GM12878 (cell line): ENCODE measurements around the gene COTL1.

ENCODE experiments used
- CTCF ChIP-seq, 3 experiments: IDR thresholded peaks in 2 of 3; conservative IDR thresholded peaks in 1 of 3; 2 replicates each; pipeline ENCODE4 v1.5.1; 2011; ENCODE audit warnings: low read depth in 3 of 3, low read length in 3 of 3, mild to moderate bottlenecking in 3 of 3, control low read depth in 2 of 3, moderate library complexity in 2 of 3, inconsistent platforms in 1 of 3, mixed read lengths in 1 of 3; ENCODE audit not compliant: control insufficient read depth in 2 of 3, insufficient read depth in 1 of 3; ENCODE audit errors: extremely low read depth in 1 of 3
- NFYA ChIP-seq: IDR thresholded peaks from 2 replicates; pipeline ENCODE4 v1.6.1; 2011; ENCODE audit warnings: low read depth, mild to moderate bottlenecking, low read length, improper control_type of control experiment, borderline replicate concordance
- TAF1 ChIP-seq: IDR thresholded peaks from 2 replicates; pipeline ENCODE4 v1.6.1; 2011; ENCODE audit warnings: mild to moderate bottlenecking, low read depth, low read length, borderline replicate concordance
- TCF12 ChIP-seq: IDR thresholded peaks from 2 replicates; pipeline ENCODE4 v1.6.1; 2011; ENCODE audit warnings: low read depth, mild to moderate bottlenecking, low read length
- USF2 ChIP-seq: IDR thresholded peaks from 2 replicates; pipeline ENCODE4 v1.6.1; 2011; ENCODE audit warnings: low read depth, low read length, improper control_type of control experiment, borderline replicate concordance

- TF ChIP-seq TAF1 (no peak), CTCF (IDR thresholded peaks at IDR 0.05 in 2 of 3, conservative IDR thresholded peaks at IDR 0.05 in 1 of 3; ENCODE audit: control insufficient read depth in 2 of 3, extremely low read depth in 1 of 3, insufficient read depth in 1 of 3, low read depth in 3 of 3, low read length in 3 of 3) (no peak), USF2 (no peak), NFYA (no peak), TCF12 (no peak)
Measured at GRCh38 chr16:84657229-84657837, 39.5 kb upstream of the COTL1 start.
